Sigmoid colon (tissue), 7 donors: ENCODE data around the gene KCNJ1. TPM values are rescaled to one million over a fixed set of nuclear protein-coding genes. Genes with fewer than 3 reads are reported as not detected.

Experiments
- DNase-seq: peaks from one replicate; pipeline ENCODE4 v3.0.0-alpha.2; 2019
- H3K27ac ChIP-seq, 4 donors: fragments of 200-600 bp; sonication (generic); one replicate each; pipeline ENCODE4 v1.5.1; 2016 to 2019; ENCODE audit warnings: mild to moderate bottlenecking in 1 of 4
- H3K27me3 ChIP-seq, 3 donors: fragments of 200-600 bp; sonication (generic); one replicate each; pipeline ENCODE4 v1.5.1; 2019; ENCODE audit warnings: mild to moderate bottlenecking in 1 of 3
- H3K36me3 ChIP-seq, 4 donors: fragments of 200-600 bp; sonication (generic); one replicate each; pipeline ENCODE4 v1.5.1; 2016 to 2019
- H3K4me1 ChIP-seq, 4 donors: fragments of 200-600 bp; sonication (generic); one replicate each; pipeline ENCODE4 v1.5.1; 2017 to 2019
- H3K4me3 ChIP-seq, 4 donors: fragments of 200-600 bp; sonication (generic); one replicate each; pipeline ENCODE4 v1.5.1; 2017 to 2019; ENCODE audit warnings: mild to moderate bottlenecking in 2 of 4, moderate library complexity in 1 of 4
- H3K9me3 ChIP-seq, 4 donors: fragments of 200-600 bp in 3 of 4; sonication (generic) in 3 of 4; one replicate each; pipeline versions ENCODE4 v1.5.1 to v1.6.1; 2013 to 2019
- EP300 ChIP-seq, 4 donors: sonication (generic); formaldehyde crosslinking; IDR thresholded peaks; one replicate each; pipeline ENCODE4 v1.6.1; 2017; ENCODE audit warnings: antibody characterized with exemption in 4 of 4
- POLR2A ChIP-seq, 2 donors: fragments of 450-650 bp; IDR thresholded peaks; one replicate each; pipeline ENCODE4 v1.6.1; 2016; ENCODE audit warnings: antibody characterized with exemption in 2 of 2, mild to moderate bottlenecking in 2 of 2, moderate library complexity in 2 of 2
- POLR2AphosphoS5 ChIP-seq, 4 donors: sonication (generic); formaldehyde crosslinking; IDR thresholded peaks; one replicate each; pipeline ENCODE4 v1.6.1; 2017; ENCODE audit warnings: antibody characterized with exemption in 4 of 4
- WGBS, 2 donors: extraction: QIAGEN DNeasy Blood & Tissue Kit; methylation state at CpG; one replicate each; pipeline ENCODE4 v1.1.7; 2013; 5-methylcytosine and 5-hydroxymethylcytosine counted together
- intact Hi-C: fragments of 100-400 bp; cut with DNase I; formaldehyde crosslinking; loops from one replicate; pipeline ENCODE4 v1.15.1; 2023
- polyA plus RNA-seq, 3 donors: library from polyadenylated mRNA; stranded (reverse); fragments of 200-250 nt; gene quantifications; one replicate each; pipeline ENCODE4 v1.2.3, GENCODE V29; 2013
- total RNA-seq, 4 donors: library from RNA; depleted of rRNA; stranded (reverse); fragments of >200 nt; gene quantifications; one replicate each; pipeline ENCODE4 v1.1.0, GENCODE V29; 2016
- TF ChIP-seq, protein P1 (sequence below), 4 experiments: fragments of 450-650 bp in 3 of 4; fragments of 200-600 bp in 1 of 4; IDR thresholded peaks; one replicate each; pipeline ENCODE4 v1.5.1; 2016 to 2019; ENCODE audit warnings: antibody characterized with exemption in 4 of 4, mild to moderate bottlenecking in 3 of 4, moderate library complexity in 2 of 4
- donor health status: healthy with polysubstance abuse.
- donor health status: Bipolar disorder and iron deficiency.
- donor health status: healthy.

The KCNJ1 gene
- total and polyA plus RNA-seq, 7 donors: 0.81 TPM; not detected in 6

DNA sequence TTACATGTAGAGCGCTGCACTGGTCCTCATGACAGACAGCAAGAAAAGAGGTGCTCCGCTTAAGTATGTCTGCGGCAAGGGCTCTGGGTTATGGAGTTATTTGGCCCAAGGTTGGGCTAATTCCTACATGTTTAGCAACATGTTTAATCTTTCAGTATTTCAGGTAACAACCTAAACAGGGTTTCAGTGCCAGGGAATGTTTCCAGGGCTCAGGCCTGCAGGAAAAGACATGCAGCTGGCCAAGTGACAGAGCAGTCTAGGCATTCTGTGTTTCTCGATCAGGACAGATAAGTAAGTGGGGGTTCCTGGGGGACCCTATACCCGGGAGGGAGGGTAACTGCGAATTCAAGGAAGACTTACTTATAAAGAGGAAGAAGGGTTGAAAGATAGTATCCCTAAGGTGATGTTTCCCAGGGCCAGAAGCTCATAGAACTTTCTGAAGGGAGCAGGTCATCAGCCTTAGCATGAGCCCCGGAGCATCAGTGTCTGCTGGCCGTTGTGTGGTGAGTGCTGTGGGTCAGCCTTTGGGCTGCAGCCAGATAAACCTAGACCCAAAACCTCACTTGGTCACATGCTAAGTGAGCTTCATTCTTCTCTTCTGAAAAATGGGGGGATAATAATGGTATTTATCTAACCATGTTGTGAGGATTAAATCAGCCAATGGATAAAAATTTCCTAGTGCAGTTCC is 42.5 kb upstream of the KCNJ1 start:
- peaks cover 0 to 45% (median 0%) of the 10 kb centered on the region in 3 donors for H3K27me3 ChIP-seq
- no peak for DNase-seq
- H3K36me3 ChIP-seq: no peaks in the 10 kb centered on the region
- TF ChIP-seq POLR2A (IDR thresholded peaks at IDR 0.05) (no peak), EP300 (IDR thresholded peaks at IDR 0.05) (no peak), POLR2AphosphoS5 (IDR thresholded peaks at IDR 0.05) (no peak)
- TF ChIP-seq, protein P1, sequence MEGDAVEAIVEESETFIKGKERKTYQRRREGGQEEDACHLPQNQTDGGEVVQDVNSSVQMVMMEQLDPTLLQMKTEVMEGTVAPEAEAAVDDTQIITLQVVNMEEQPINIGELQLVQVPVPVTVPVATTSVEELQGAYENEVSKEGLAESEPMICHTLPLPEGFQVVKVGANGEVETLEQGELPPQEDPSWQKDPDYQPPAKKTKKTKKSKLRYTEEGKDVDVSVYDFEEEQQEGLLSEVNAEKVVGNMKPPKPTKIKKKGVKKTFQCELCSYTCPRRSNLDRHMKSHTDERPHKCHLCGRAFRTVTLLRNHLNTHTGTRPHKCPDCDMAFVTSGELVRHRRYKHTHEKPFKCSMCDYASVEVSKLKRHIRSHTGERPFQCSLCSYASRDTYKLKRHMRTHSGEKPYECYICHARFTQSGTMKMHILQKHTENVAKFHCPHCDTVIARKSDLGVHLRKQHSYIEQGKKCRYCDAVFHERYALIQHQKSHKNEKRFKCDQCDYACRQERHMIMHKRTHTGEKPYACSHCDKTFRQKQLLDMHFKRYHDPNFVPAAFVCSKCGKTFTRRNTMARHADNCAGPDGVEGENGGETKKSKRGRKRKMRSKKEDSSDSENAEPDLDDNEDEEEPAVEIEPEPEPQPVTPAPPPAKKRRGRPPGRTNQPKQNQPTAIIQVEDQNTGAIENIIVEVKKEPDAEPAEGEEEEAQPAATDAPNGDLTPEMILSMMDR (IDR thresholded peaks at IDR 0.05): no peak
- H3K27ac ChIP-seq: no peak overlapping the region
- WGBS, 2 donors: 80 to 91% methylated on average over 8 of the region's 8 CpGs
- no peak overlapping the region for H3K4me3 ChIP-seq
- H3K9me3 ChIP-seq: no peaks in the 10 kb centered on the region
- peaks cover 0 to 20% (median 17%) of the 10 kb centered on the region in 4 donors for H3K4me1 ChIP-seq
- intact Hi-C loops: no loop called here

DNA sequence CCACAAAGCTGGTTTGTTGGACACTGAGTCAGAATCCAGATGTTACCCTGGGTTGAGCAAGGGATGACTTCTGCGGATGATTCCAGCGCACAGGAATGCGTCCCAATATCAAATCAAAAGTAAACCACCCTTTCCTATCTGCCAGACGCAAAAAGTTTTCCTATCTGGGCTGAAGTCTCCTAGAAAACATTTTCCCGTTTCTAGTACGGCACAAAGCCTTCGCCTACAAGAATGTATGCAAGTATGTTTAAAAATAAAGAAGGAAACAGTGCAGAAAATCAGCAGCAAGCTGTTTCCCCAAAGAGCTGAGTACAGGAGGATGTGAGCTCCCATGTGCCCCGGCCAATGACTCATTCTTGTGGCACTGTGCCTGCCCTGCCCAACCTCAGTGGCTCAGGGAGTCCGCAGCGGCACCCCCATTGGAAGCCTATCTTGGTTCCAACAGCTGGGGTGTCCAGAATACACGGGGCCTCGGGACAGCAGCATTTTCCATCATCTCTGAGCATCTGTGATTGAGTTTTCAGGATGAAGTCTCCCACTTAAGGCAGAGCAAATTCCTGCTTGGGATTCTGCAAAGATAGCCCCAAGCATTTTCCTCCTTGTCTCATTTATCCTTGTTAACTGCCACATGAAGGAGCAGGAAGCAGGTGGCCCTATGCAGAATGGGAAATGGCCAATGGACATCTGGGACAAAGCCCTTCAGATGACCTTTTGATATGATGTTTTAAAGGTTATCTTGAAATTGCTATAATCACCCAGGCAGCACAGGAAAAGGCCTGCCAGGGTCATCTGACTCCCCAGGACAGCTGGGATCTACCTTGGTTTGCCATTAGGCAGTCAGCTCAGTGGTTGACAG is 41.5 kb upstream of the KCNJ1 start:
- H3K27me3 ChIP-seq: peaks cover 0 to 45% (median 0%) of the 10 kb centered on the region in 3 donors
- no peaks in the 10 kb centered on the region for H3K36me3 ChIP-seq
- peak; percentile 79 for DNase-seq
- peaks cover 0 to 21% (median 17%) of the 10 kb centered on the region in 4 donors for H3K4me1 ChIP-seq
- intact Hi-C loops: no loop called here
- no peak overlapping the region for H3K4me3 ChIP-seq
- no peaks in the 10 kb centered on the region for H3K9me3 ChIP-seq
- TF ChIP-seq, protein P1 (IDR thresholded peaks at IDR 0.05): no peak
- peak in 1 of 4 donors; percentile 15 for TF ChIP-seq POLR2AphosphoS5 (IDR thresholded peaks at IDR 0.05)
- TF ChIP-seq POLR2A (IDR thresholded peaks at IDR 0.05): no peak
- TF ChIP-seq EP300 (IDR thresholded peaks at IDR 0.05): no peak
- H3K27ac ChIP-seq: peak overlapping the region in 1 of 4 donors; percentile 46
- WGBS, 2 donors: 27 to 30% methylated on average over 12 of the region's 12 CpGs

DNA sequence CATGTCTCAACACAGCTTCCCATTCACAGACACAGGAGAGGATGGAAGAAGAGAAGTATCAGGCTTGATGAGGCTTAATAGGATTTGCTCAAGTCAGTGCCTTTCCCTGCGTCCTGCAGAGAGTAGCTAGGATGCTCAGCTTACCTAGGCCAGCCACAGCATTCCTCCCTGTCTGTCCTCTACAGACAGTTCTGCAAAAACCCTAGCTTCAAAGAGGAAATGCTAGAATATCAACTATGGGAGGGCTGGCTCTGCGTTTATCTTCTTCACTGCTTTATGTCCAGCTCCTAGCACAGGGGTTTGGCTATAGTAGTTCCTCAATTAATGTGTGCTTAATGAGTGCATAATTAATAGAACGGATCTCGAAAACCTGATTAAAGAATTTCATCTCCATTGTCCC is 40.5 kb upstream of the KCNJ1 start:
- Histone ChIP-seq H3K27ac (peak overlapping the region in 1 of 4 donors; percentile 46), H3K36me3 (no peaks in the 10 kb centered on the region), H3K9me3 (no peaks in the 10 kb centered on the region), H3K4me1 (peaks cover 0 to 21% (median 17%) of the 10 kb centered on the region in 4 donors), H3K4me3 (no peak overlapping the region), H3K27me3 (peaks cover 0 to 45% (median 0%) of the 10 kb centered on the region in 3 donors)
- DNase-seq: no peak
- TF ChIP-seq POLR2AphosphoS5 (IDR thresholded peaks at IDR 0.05) (no peak), EP300 (IDR thresholded peaks at IDR 0.05) (no peak), POLR2A (IDR thresholded peaks at IDR 0.05) (no peak)
- TF ChIP-seq, protein P1 (IDR thresholded peaks at IDR 0.05): no peak
- intact Hi-C loops: no loop called here
- 86 to 91% methylated on average over 4 of the region's 4 CpGs for WGBS, 2 donors

DNA sequence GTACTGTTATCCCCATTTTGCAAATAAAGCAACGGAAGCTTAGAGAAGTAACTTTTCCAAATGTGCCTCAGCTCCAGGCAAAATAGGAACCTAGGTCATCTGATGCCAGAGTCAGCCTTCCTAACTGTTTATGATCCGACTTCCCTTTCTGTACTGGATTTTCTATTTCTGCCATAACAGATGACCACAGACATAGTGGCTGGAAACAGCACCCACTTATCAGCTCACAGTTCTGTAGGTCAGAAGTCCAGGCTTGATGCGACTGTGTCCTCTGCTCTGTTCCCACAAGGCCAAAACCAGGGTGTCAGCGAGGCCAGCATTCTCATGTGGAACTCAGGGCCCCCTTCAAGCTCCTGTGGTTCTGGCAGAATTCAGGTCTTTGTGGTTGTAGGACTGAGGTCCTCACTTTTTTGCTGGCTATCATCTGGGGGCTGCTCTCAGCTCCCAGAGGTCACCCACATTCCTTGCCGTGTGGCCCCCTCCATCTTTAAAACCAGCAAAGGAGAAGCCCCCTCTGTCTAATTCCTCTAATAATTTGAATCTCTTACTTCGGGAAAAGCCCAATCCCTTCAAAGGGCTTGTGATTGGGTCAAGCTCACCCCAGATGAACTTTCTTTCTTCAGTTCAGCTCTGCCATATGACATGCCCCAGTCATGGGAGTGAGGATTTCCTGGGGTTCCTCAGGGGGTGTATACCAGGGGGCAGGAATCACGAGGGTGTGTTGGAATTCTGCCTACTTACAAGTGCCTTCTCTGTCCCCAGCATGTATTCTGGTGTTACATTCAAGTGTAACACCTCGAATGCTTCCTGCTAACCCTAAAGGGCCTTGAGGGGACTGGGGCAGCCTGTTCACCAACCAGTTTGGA is 39.3 kb upstream of the KCNJ1 start:
- Histone ChIP-seq H3K27me3 (peaks cover 0 to 39% (median 0%) of the 10 kb centered on the region in 3 donors), H3K9me3 (no peaks in the 10 kb centered on the region), H3K4me1 (peaks cover 0 to 21% (median 17%) of the 10 kb centered on the region in 4 donors), H3K27ac (peak overlapping the region in 3 of 4 donors; percentile 34 to 65 (median 65)), H3K36me3 (no peaks in the 10 kb centered on the region), H3K4me3 (peak overlapping the region; percentile 32 to 61 (median 55))
- intact Hi-C loops: no loop called here
- no peak for DNase-seq
- no peak for TF ChIP-seq POLR2A (IDR thresholded peaks at IDR 0.05)
- no peak for TF ChIP-seq POLR2AphosphoS5 (IDR thresholded peaks at IDR 0.05)
- TF ChIP-seq, protein P1 (IDR thresholded peaks at IDR 0.05): no peak
- TF ChIP-seq EP300 (IDR thresholded peaks at IDR 0.05): no peak
- 59 to 79% methylated on average over 8 of the region's 8 CpGs for WGBS, 2 donors
